Chondrocyte (in vitro differentiated cells): Measurements from ENCODE around the gene MYOF. TPM values are rescaled to one million over a fixed set of nuclear protein-coding genes. Genes with fewer than 3 reads are reported as not detected.
A peak's percentile ranks its signal among the peaks of the same experiment; 100 is the strongest.
"Not testable (repeated sequence)": the region's sequence is repeated elsewhere in the genome, so short reads cannot be mapped to it uniquely, and the experiment has no call there.

Experiments
- DNase-seq: peaks from one replicate; pipeline ENCODE4 v3.0.0; 2021; ENCODE audit warnings: mixed read lengths, low spot score
- H3K27ac Mint-ChIP-seq: one replicate; pipeline ENCODE4 v1.8.0; 2021; ENCODE audit warnings: mild to moderate bottlenecking, moderate library complexity, mixed read lengths; ENCODE audit not compliant: unreplicated experiment
- H3K27me3 Mint-ChIP-seq: 2 replicates; pipeline ENCODE4 v1.8.0; 2021; ENCODE audit warnings: low read depth, mixed read lengths
- H3K36me3 Mint-ChIP-seq: 2 replicates; pipeline ENCODE4 v1.8.0; 2021; ENCODE audit warnings: low read depth, mixed read lengths
- H3K4me1 Mint-ChIP-seq: 2 replicates; pipeline ENCODE4 v1.8.0; 2021; ENCODE audit warnings: low read depth, mild to moderate bottlenecking, mixed read lengths
- H3K4me3 Mint-ChIP-seq: one replicate; pipeline ENCODE4 v1.8.0; 2021; ENCODE audit warnings: mild to moderate bottlenecking, moderate library complexity, mixed read lengths; ENCODE audit not compliant: unreplicated experiment
- H3K9me3 Mint-ChIP-seq: 2 replicates; pipeline ENCODE4 v1.8.0; 2021; ENCODE audit warnings: low read depth, mixed read lengths
- CTCF ChIP-seq: fragments of 200-600 bp; sonication (generic); IDR thresholded peaks from 2 replicates; pipeline ENCODE4 v1.5.0; 2021; ENCODE audit warnings: antibody characterized with exemption, mild to moderate bottlenecking, moderate library complexity
- total RNA-seq: library from RNA; stranded (reverse); gene quantifications from 3 replicates; pipeline ENCODE4 v1.2.1, GENCODE V29; 2021

Gene MYOF
- total RNA-seq, 1 donor from 2014 or later: 526 TPM

GRCh38 chr10:93296151-93296550, 186.0 kb downstream of the MYOF start:
- Mint-ChIP-seq H3K36me3 (no peaks in the 10 kb centered on the region), H3K27me3 (no peaks in the 10 kb centered on the region), H3K9me3 (no peaks in the 10 kb centered on the region), H3K27ac (no peak overlapping the region), H3K4me1 (peaks cover 22% of the 10 kb centered on the region), H3K4me3 (no peak overlapping the region)
- no peak for DNase-seq
- TF ChIP-seq CTCF: no peak

- DNase-seq: no peak
- no peak for TF ChIP-seq CTCF
- no peak overlapping the region for H3K4me3 Mint-ChIP-seq
- no peak overlapping the region for H3K27ac Mint-ChIP-seq
- no peaks in the 10 kb centered on the region for H3K36me3 Mint-ChIP-seq
- peaks cover 26% of the 10 kb centered on the region for H3K4me1 Mint-ChIP-seq
- no peaks in the 10 kb centered on the region for H3K27me3 Mint-ChIP-seq
- no peaks in the 10 kb centered on the region for H3K9me3 Mint-ChIP-seq
Observed at GRCh38 chr10:93293999-93294398, 188.1 kb downstream of the MYOF start.

GRCh38 chr10:93290661-93291354, 191.3 kb downstream of the MYOF start:
- Mint-ChIP-seq H3K27me3 (no peaks in the 10 kb centered on the region), H3K27ac (peak overlapping the region; percentile 54), H3K4me1 (peaks cover 37% of the 10 kb centered on the region), H3K36me3 (no peaks in the 10 kb centered on the region), H3K4me3 (no peak overlapping the region), H3K9me3 (no peaks in the 10 kb centered on the region)
- no peak for TF ChIP-seq CTCF
- DNase-seq: no peak

GRCh38 chr10:93288679-93289634, 193.2 kb downstream of the MYOF start:
- Mint-ChIP-seq H3K4me3 (no peak overlapping the region), H3K27me3 (no peaks in the 10 kb centered on the region), H3K9me3 (no peaks in the 10 kb centered on the region), H3K27ac (peak overlapping the region; percentile 94), H3K36me3 (no peaks in the 10 kb centered on the region), H3K4me1 (peaks cover 37% of the 10 kb centered on the region)
- peak; percentile 98 for TF ChIP-seq CTCF
- no peak for DNase-seq

GRCh38 chr10:93287775-93288174, 194.4 kb downstream of the MYOF start:
- Mint-ChIP-seq H3K36me3 (no peaks in the 10 kb centered on the region), H3K4me1 (peaks cover 34% of the 10 kb centered on the region), H3K27ac (peak overlapping the region; percentile 64), H3K27me3 (no peaks in the 10 kb centered on the region), H3K4me3 (no peak overlapping the region), H3K9me3 (no peaks in the 10 kb centered on the region)
- no peak for TF ChIP-seq CTCF
- no peak for DNase-seq

GRCh38 chr10:93284246-93284645, 197.9 kb downstream of the MYOF start:
- H3K27me3 Mint-ChIP-seq, H3K27ac Mint-ChIP-seq, DNase-seq, H3K9me3 Mint-ChIP-seq, H3K4me3 Mint-ChIP-seq, H3K36me3 Mint-ChIP-seq: not testable (repeated sequence)
- peaks cover 15% of the 10 kb centered on the region for H3K4me1 Mint-ChIP-seq
